Fibroblast of villous mesenchyme (primary cell): ENCODE data around the gene SNED1. TPM values are rescaled to one million over a fixed set of nuclear protein-coding genes. Genes with fewer than 3 reads are reported as not detected.

ENCODE experiments used
- DNase-seq: peaks from one replicate; pipeline ENCODE4 v3.0.0-alpha.2; 2010; ENCODE audit warnings: low read depth
- H3K4me3 ChIP-seq: 2 replicates; pipeline ENCODE4 v1.5.1; 2011; ENCODE audit warnings: low read depth, mild to moderate bottlenecking, low read length
- CTCF ChIP-seq: IDR thresholded peaks from 2 replicates; pipeline ENCODE4 v1.5.1; 2012; ENCODE audit warnings: low read depth, mild to moderate bottlenecking, low read length; ENCODE audit not compliant: insufficient read depth
- total RNA-seq: library from RNA; depleted of rRNA; stranded (reverse); fragments of >200 nt; gene quantifications from 2 replicates; pipeline ENCODE4 v1.2.3, GENCODE V29; 2012

The SNED1 gene
- total RNA-seq, 1 donor = 6.5 TPM

GRCh38 chr2:240957656-240958365 lies 40.6 kb upstream of the SNED1 start:
- DNase-seq = no peak
- no peak overlapping the region for H3K4me3 ChIP-seq
- TF ChIP-seq CTCF = no peak

DNA sequence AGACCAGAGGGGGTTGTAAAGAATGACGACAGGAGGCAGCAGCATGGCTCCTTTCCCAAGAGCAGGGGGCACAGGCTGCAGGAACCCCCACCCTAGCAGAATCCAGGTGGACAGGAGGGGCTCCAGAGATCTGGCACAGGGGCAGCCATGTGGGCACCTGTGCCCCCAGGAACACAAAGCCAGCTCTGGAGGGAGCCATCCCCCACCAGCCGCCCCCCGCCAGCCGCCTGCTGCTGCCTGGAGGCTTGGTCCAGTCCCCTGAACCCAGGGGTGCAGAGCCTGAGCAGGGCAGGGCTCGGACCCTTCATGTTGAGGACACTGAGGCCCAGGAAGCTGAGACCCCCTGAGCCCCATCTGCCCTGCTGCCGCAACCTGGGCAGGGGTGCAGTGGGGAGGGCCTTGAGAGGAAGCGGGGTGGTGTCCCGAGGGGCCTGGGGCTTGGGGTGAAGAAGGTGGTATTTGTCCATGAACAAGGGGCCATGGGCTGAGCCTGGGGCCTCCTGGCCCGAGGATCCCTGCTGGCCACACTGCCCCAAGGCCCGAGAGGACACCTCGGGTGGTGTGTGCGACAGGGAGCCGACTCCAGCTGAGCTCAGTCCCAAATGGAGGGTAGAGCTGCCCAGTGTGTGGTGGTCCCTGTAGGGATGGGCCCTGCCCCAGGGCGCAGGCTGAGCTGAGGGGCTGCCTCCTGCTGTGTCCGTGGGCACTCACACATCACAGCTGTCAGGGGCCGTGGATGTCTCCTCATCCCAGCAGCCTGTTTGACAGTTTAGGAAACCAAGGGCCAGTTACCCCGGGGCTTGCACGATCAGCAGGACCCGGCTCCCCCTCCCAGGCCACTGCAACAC lies 39.8 kb upstream of the SNED1 start:
- no peak overlapping the region for H3K4me3 ChIP-seq
- DNase-seq = no peak
- TF ChIP-seq CTCF = no peak

DNA sequence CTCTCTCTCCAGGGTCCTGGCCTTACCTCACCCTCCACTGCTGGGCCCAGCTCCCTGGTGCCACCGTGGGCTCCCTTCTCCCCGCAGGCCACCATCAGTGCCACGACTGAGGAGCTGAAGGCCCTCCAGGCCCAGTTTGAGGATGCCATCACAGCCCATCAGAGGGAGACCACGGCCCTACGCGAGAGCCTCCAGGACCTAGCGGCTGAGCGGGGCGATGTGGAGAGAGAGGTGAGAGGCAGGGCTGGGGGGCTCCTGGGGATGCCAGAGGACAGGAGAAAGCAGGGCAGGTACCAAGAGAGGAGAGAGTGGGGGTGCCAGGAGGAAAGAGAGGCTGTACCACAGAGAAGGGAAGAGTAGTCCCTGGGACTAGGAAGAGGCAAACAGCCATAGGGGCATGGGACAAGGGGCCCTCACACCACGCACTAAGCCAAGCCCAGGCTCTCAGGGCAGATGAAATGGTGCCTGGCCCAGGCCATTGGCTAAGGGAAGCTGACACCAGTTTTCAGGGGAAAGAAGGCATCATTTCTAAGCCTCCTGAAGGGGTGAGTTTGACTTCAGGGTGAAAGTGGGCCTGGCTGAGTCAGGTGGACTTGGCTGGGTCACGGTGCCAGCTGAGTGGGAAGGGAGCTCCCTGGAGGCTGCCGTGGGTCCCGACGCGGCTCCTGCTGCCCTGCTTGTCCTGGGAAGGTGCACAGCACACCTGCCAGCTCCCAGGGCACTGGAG lies 39.0 kb upstream of the SNED1 start:
- no peak overlapping the region for H3K4me3 ChIP-seq
- no peak for DNase-seq
- TF ChIP-seq CTCF = no peak

DNA sequence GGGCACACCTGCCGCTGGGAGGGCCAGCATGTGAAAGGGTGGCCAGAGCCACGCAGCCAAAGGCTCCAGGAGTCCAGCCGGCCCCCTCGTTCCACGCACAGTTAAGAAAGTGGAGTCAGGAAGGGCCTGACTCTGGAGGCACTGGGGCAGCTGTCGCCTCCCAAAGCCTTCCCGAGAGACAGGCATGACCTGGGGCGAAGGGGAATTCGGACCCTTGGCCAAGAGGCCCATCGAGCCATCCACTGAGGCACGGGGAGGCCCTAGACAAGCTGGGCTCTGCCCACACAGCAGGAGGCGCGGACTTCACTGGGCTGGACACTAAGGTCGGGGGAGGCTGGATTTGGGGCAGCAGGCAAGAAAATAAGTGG lies 38.5 kb upstream of the SNED1 start:
- DNase-seq = no peak
- no peak overlapping the region for H3K4me3 ChIP-seq
- TF ChIP-seq CTCF = no peak

GRCh38 chr2:240960309-240960970 lies 38.0 kb upstream of the SNED1 start:
- TF ChIP-seq CTCF = no peak
- DNase-seq = peak; percentile 83
- no peak overlapping the region for H3K4me3 ChIP-seq
